Measurements from ENCODE around the gene DSCAML1. TPM values are rescaled to one million over a fixed set of nuclear protein-coding genes. Genes with fewer than 3 reads are reported as not detected.

Gene DSCAML1
- total RNA-seq, 1 experiment from 2014 or later = 0.90 TPM

- TF ChIP-seq, protein P1, sequence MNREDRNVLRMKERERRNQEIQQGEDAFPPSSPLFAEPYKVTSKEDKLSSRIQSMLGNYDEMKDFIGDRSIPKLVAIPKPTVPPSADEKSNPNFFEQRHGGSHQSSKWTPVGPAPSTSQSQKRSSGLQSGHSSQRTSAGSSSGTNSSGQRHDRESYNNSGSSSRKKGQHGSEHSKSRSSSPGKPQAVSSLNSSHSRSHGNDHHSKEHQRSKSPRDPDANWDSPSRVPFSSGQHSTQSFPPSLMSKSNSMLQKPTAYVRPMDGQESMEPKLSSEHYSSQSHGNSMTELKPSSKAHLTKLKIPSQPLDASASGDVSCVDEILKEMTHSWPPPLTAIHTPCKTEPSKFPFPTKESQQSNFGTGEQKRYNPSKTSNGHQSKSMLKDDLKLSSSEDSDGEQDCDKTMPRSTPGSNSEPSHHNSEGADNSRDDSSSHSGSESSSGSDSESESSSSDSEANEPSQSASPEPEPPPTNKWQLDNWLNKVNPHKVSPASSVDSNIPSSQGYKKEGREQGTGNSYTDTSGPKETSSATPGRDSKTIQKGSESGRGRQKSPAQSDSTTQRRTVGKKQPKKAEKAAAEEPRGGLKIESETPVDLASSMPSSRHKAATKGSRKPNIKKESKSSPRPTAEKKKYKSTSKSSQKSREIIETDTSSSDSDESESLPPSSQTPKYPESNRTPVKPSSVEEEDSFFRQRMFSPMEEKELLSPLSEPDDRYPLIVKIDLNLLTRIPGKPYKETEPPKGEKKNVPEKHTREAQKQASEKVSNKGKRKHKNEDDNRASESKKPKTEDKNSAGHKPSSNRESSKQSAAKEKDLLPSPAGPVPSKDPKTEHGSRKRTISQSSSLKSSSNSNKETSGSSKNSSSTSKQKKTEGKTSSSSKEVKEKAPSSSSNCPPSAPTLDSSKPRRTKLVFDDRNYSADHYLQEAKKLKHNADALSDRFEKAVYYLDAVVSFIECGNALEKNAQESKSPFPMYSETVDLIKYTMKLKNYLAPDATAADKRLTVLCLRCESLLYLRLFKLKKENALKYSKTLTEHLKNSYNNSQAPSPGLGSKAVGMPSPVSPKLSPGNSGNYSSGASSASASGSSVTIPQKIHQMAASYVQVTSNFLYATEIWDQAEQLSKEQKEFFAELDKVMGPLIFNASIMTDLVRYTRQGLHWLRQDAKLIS (CRISPR knock-in tag; IDR thresholded peaks at IDR 0.05; ENCODE audit: borderline replicate concordance) = no peak
- TF ChIP-seq, protein P2, sequence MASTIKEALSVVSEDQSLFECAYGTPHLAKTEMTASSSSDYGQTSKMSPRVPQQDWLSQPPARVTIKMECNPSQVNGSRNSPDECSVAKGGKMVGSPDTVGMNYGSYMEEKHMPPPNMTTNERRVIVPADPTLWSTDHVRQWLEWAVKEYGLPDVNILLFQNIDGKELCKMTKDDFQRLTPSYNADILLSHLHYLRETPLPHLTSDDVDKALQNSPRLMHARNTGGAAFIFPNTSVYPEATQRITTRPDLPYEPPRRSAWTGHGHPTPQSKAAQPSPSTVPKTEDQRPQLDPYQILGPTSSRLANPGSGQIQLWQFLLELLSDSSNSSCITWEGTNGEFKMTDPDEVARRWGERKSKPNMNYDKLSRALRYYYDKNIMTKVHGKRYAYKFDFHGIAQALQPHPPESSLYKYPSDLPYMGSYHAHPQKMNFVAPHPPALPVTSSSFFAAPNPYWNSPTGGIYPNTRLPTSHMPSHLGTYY (CRISPR knock-in tag; IDR thresholded peaks at IDR 0.05) = no peak
- TF ChIP-seq NFATC4 (CRISPR knock-in tag; IDR thresholded peaks at IDR 0.05) (no peak), FOXJ3 (CRISPR knock-in tag; IDR thresholded peaks at IDR 0.05; ENCODE audit: borderline replicate concordance) (no peak), ESRRA (CRISPR knock-in tag; IDR thresholded peaks at IDR 0.05; ENCODE audit: borderline replicate concordance) (no peak), E2F1 (CRISPR knock-in tag; IDR thresholded peaks at IDR 0.05) (no peak)
- TF ChIP-seq, protein P3, sequence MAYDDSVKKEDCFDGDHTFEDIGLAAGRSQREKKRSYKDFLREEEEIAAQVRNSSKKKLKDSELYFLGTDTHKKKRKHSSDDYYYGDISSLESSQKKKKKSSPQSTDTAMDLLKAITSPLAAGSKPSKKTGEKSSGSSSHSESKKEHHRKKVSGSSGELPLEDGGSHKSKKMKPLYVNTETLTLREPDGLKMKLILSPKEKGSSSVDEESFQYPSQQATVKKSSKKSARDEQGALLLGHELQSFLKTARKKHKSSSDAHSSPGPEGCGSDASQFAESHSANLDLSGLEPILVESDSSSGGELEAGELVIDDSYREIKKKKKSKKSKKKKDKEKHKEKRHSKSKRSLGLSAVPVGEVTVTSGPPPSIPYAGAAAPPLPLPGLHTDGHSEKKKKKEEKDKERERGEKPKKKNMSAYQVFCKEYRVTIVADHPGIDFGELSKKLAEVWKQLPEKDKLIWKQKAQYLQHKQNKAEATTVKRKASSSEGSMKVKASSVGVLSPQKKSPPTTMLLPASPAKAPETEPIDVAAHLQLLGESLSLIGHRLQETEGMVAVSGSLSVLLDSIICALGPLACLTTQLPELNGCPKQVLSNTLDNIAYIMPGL (CRISPR knock-in tag; IDR thresholded peaks at IDR 0.05) = no peak
- TF ChIP-seq, protein P4, sequence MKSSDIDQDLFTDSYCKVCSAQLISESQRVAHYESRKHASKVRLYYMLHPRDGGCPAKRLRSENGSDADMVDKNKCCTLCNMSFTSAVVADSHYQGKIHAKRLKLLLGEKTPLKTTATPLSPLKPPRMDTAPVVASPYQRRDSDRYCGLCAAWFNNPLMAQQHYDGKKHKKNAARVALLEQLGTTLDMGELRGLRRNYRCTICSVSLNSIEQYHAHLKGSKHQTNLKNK (CRISPR knock-in tag; IDR thresholded peaks at IDR 0.05) = no peak
Measured at GRCh38 chr11:117433717-117434116, 363.3 kb downstream of the DSCAML1 start (continued).

- Mint-ChIP-seq H3K9me3 (no peaks in the 10 kb centered on the region), H3K27ac (no peak overlapping the region), H3K4me1 (peaks cover 17% of the 10 kb centered on the region), H3K36me3 (no peaks in the 10 kb centered on the region), H3K27me3 (ENCODE audit: low read depth) (no peaks in the 10 kb centered on the region), H3K4me3 (no peak overlapping the region)
- CTCF ChIA-PET = interaction anchor here (1.4 to 1.6 kb wide), 2 partner anchors 12 to 376 kb away, joined by 4 read pairs; no protein-coding TSS in a partner anchor
- no peak for ATAC-seq
- POLR2A ChIA-PET = no interaction called here
- TF ChIP-seq ETV6 (CRISPR knock-in tag; IDR thresholded peaks at IDR 0.05) = no peak
- TF ChIP-seq FOXJ3 (CRISPR knock-in tag; IDR thresholded peaks at IDR 0.05; ENCODE audit: borderline replicate concordance) = no peak
- no peak for TF ChIP-seq ESRRA (CRISPR knock-in tag; IDR thresholded peaks at IDR 0.05; ENCODE audit: borderline replicate concordance)
- no peak for TF ChIP-seq ZNF317 (CRISPR knock-in tag; IDR thresholded peaks at IDR 0.05; ENCODE audit: borderline replicate concordance, low read depth)
- no peak for TF ChIP-seq ZNF138 (CRISPR knock-in tag; conservative IDR thresholded peaks at IDR 0.05)
- no peak for TF ChIP-seq NR1H2 (CRISPR knock-in tag; IDR thresholded peaks at IDR 0.05)
- TF ChIP-seq JUN (CRISPR knock-in tag; IDR thresholded peaks at IDR 0.05) = no peak
- TF ChIP-seq TEAD4 (CRISPR knock-in tag; IDR thresholded peaks at IDR 0.05) = no peak
- DNase-seq (ENCODE audit: low spot score) = no peak
Measured at GRCh38 chr11:117431436-117431835, 365.6 kb downstream of the DSCAML1 start.
